ENCODE results near the gene BCL2L12. TPM values are rescaled to one million over a fixed set of nuclear protein-coding genes. Genes with fewer than 3 reads are reported as not detected.
"Not testable (repeated sequence)": the region's sequence is repeated elsewhere in the genome, so short reads cannot be mapped to it uniquely, and the experiment has no call there.

Gene BCL2L12
- total RNA-seq, 6 donors from 2014 or later: 4.2 to 21.3 (median 14.1) TPM

GRCh38 chr19:49713236-49713845, 47.6 kb downstream of the BCL2L12 start:
- no peak overlapping the region for H3K27ac ChIP-seq
- H3K27me3 ChIP-seq: no peaks in the 10 kb centered on the region
- DNase-seq (no peak), ATAC-seq (ENCODE audit: low FRiP score in 2 of 2) (no peak)
- TF ChIP-seq EP300 (IDR thresholded peaks at IDR 0.05): no peak
- no peak for TF ChIP-seq POLR2AphosphoS5 (IDR thresholded peaks at IDR 0.05)
- no peak for TF ChIP-seq POLR2A (IDR thresholded peaks at IDR 0.05)
- TF ChIP-seq CTCF (IDR thresholded peaks at IDR 0.05): no peak
- WGBS, 2 donors: 84% methylated on average over 7 of the region's 8 CpGs; no CpG with 5 or more reads in 1 of the 2 donors
- H3K4me1 ChIP-seq: peaks cover 0 to 3% (median under 1%) of the 10 kb centered on the region in 4 donors
- no peak overlapping the region for H3K4me3 ChIP-seq
- H3K36me3 ChIP-seq: no peaks in the 10 kb centered on the region
- H3K9me3 ChIP-seq: no peaks in the 10 kb centered on the region

GRCh38 chr19:49716154-49716553, 50.4 kb downstream of the BCL2L12 start:
- Histone ChIP-seq H3K27me3 (no peaks in the 10 kb centered on the region), H3K4me3 (no peak overlapping the region), H3K36me3 (no peaks in the 10 kb centered on the region), H3K9me3 (no peaks in the 10 kb centered on the region), H3K4me1 (peaks cover 0 to 3% (median 1%) of the 10 kb centered on the region in 4 donors), H3K27ac (no peak overlapping the region)
- WGBS, 2 donors: 59 to 62% methylated on average over 3 of the region's 3 CpGs
- no peak for DNase-seq
- TF ChIP-seq EP300 (IDR thresholded peaks at IDR 0.05) (no peak), POLR2AphosphoS5 (IDR thresholded peaks at IDR 0.05) (no peak), POLR2A (IDR thresholded peaks at IDR 0.05) (no peak), CTCF (IDR thresholded peaks at IDR 0.05) (no peak)
- ATAC-seq (ENCODE audit: low FRiP score in 2 of 2): no peak

GRCh38 chr19:49718511-49718910, 52.8 kb downstream of the BCL2L12 start:
- DNase-seq (no peak), ATAC-seq (ENCODE audit: low FRiP score in 2 of 2) (no peak)
- Histone ChIP-seq H3K4me3 (peak overlapping the region in 1 of 4 donors; percentile 44), H3K27me3 (no peaks in the 10 kb centered on the region), H3K9me3 (no peaks in the 10 kb centered on the region), H3K4me1 (peaks cover 0 to 3% (median 1%) of the 10 kb centered on the region in 4 donors), H3K36me3 (no peaks in the 10 kb centered on the region), H3K27ac (peak overlapping the region in 1 of 4 donors; percentile 82)
- TF ChIP-seq EP300 (IDR thresholded peaks at IDR 0.05): no peak
- TF ChIP-seq POLR2AphosphoS5 (IDR thresholded peaks at IDR 0.05): no peak
- no peak for TF ChIP-seq POLR2A (IDR thresholded peaks at IDR 0.05)
- TF ChIP-seq CTCF (IDR thresholded peaks at IDR 0.05): no peak
- 80 to 88% methylated on average over 8 of the region's 8 CpGs for WGBS, 2 donors

- 84 to 94% methylated on average over 6 of the region's 6 CpGs for WGBS, 2 donors
- H3K9me3 ChIP-seq: no peaks in the 10 kb centered on the region
- H3K27ac ChIP-seq: no peak overlapping the region
- no peaks in the 10 kb centered on the region for H3K27me3 ChIP-seq
- DNase-seq (no peak), ATAC-seq (ENCODE audit: low FRiP score in 2 of 2) (no peak)
- H3K4me3 ChIP-seq: no peak overlapping the region
- peaks cover 0 to 3% (median 1%) of the 10 kb centered on the region in 4 donors for H3K4me1 ChIP-seq
- H3K36me3 ChIP-seq: no peaks in the 10 kb centered on the region
- TF ChIP-seq CTCF (IDR thresholded peaks at IDR 0.05) (no peak), POLR2AphosphoS5 (IDR thresholded peaks at IDR 0.05) (no peak), EP300 (IDR thresholded peaks at IDR 0.05) (no peak), POLR2A (IDR thresholded peaks at IDR 0.05) (no peak)
Measured at GRCh38 chr19:49718991-49719390, 53.3 kb downstream of the BCL2L12 start.

GRCh38 chr19:49719420-49719819, 53.7 kb downstream of the BCL2L12 start:
- not testable (repeated sequence) for ATAC-seq (ENCODE audit: low FRiP score in 2 of 2); H3K36me3 ChIP-seq; H3K4me3 ChIP-seq; H3K27ac ChIP-seq; H3K9me3 ChIP-seq; H3K4me1 ChIP-seq; H3K27me3 ChIP-seq
- peak in 1 of 2 donors; percentile 83 for DNase-seq
- WGBS, 2 donors: 85 to 89% methylated on average over 22 of the region's 22 CpGs

Small RNA genes within 50 kb of the gene (small RNA-seq; reads per million reads assigned to genes)
- 0 to 0.14 (median 0) reads per million in 4 donors for gene MIR5088

Other genes with a start within 250 kb of the BCL2L12 start
- gene PTH2, start 242.5 kb upstream of the BCL2L12 start, total RNA-seq: not detected
- gene GFY, start 240.5 kb upstream of the BCL2L12 start, total RNA-seq: not detected
- gene SLC17A7, start 224.4 kb upstream of the BCL2L12 start, total RNA-seq: 1 to 10 TPM in 2 of 6 donors, under 1 TPM in 3, not detected in 1; 0.37 to 2.1 (median 0.78) TPM
- 100 to 1,000 TPM in 1 of 6 donors, 10 to 100 TPM in 5; 59.5 to 120 (median 72.8) TPM for gene PIH1D1, start 214.1 kb upstream of the BCL2L12 start, total RNA-seq
- 100 to 1,000 TPM in 1 of 6 donors, 10 to 100 TPM in 5; 26.3 to 111 (median 48.2) TPM for gene ALDH16A1, start 212.7 kb upstream of the BCL2L12 start, total RNA-seq
- 10 to 100 TPM in 3 of 6 donors, 1 to 10 TPM in 3; 4.3 to 19.9 (median 9.9) TPM for gene FLT3LG, start 191.7 kb upstream of the BCL2L12 start, total RNA-seq
- gene RPL13A, start 178.3 kb upstream of the BCL2L12 start, total RNA-seq: 1,000 to 10,000 TPM in 4 of 6 donors, 100 to 1,000 TPM in 2; 974 to 2,595 (median 1,696) TPM
- 1,000 to 10,000 TPM; 1,447 to 3,855 (median 1,708) TPM for gene RPS11, start 169.5 kb upstream of the BCL2L12 start, total RNA-seq
- 100 to 1,000 TPM; 175 to 466 (median 328) TPM for gene FCGRT, start 153.3 kb upstream of the BCL2L12 start, total RNA-seq
- 10 to 100 TPM in 5 of 6 donors, 1 to 10 TPM in 1; 5.9 to 82.8 (median 26.6) TPM for gene RCN3, start 137.9 kb upstream of the BCL2L12 start, total RNA-seq
- 10 to 100 TPM; 30.3 to 72.3 (median 57.9) TPM for gene NOSIP, start 85.4 kb upstream of the BCL2L12 start, total RNA-seq
- 10 to 100 TPM in 1 of 6 donors, 1 to 10 TPM in 5; 3.8 to 10.0 (median 7.1) TPM for gene PRRG2, start 84.6 kb upstream of the BCL2L12 start, total RNA-seq
- 10 to 100 TPM; 12.6 to 51.9 (median 33.7) TPM for gene PRR12, start 74.8 kb upstream of the BCL2L12 start, total RNA-seq
- 100 to 1,000 TPM in 3 of 6 donors, 10 to 100 TPM in 3; 81.7 to 160 (median 107) TPM for gene RRAS, start 25.8 kb upstream of the BCL2L12 start, total RNA-seq
- 10 to 100 TPM; 28.6 to 98.5 (median 71.0) TPM for gene SCAF1, start 23.7 kb upstream of the BCL2L12 start, total RNA-seq
- 100 to 1,000 TPM in 3 of 6 donors, 10 to 100 TPM in 3; 50.5 to 210 (median 99.1) TPM for gene IRF3, start 76 bp upstream of the BCL2L12 start, total RNA-seq
- gene PRMT1, start 11.3 kb downstream of the BCL2L12 start, total RNA-seq: 100 to 1,000 TPM in 2 of 6 donors, 10 to 100 TPM in 4; 65.6 to 155 (median 82.0) TPM
- gene ADM5, start 23.7 kb downstream of the BCL2L12 start, total RNA-seq: 1 to 10 TPM in 4 of 6 donors, under 1 TPM in 1, not detected in 1; 0.55 to 3.0 (median 1.5) TPM
- 10 to 100 TPM in 1 of 6 donors, 1 to 10 TPM in 2, under 1 TPM in 1, not detected in 2; 0.46 to 17.2 (median 4.6) TPM for gene CPT1C, start 25.2 kb downstream of the BCL2L12 start, total RNA-seq
- gene TSKS, start 97.4 kb downstream of the BCL2L12 start, total RNA-seq: under 1 TPM in 3 of 6 donors, not detected in 3; 0.15 to 0.91 (median 0.37) TPM
- 100 to 1,000 TPM in 1 of 6 donors, 10 to 100 TPM in 5; 46.0 to 113 (median 77.6) TPM for gene AP2A1, start 101.1 kb downstream of the BCL2L12 start, total RNA-seq
- 10 to 100 TPM; 17.3 to 43.0 (median 22.3) TPM for gene FUZ, start 147.4 kb downstream of the BCL2L12 start, total RNA-seq
- gene MED25, start 152.4 kb downstream of the BCL2L12 start, total RNA-seq: 100 to 1,000 TPM in 1 of 6 donors, 10 to 100 TPM in 5; 41.7 to 110 (median 61.2) TPM
- 100 to 1,000 TPM in 3 of 6 donors, 10 to 100 TPM in 3; 60.2 to 136 (median 106) TPM for gene PTOV1, start 185.2 kb downstream of the BCL2L12 start, total RNA-seq
- 100 to 1,000 TPM in 2 of 6 donors, 10 to 100 TPM in 4; 47.6 to 321 (median 88.6) TPM for gene PNKP, start 201.6 kb downstream of the BCL2L12 start, total RNA-seq
- 10 to 100 TPM; 11.8 to 35.5 (median 25.7) TPM for gene AKT1S1, start 211.4 kb downstream of the BCL2L12 start, total RNA-seq
- 100 to 1,000 TPM in 1 of 6 donors, 10 to 100 TPM in 5; 22.9 to 140 (median 61.2) TPM for gene TBC1D17, start 211.8 kb downstream of the BCL2L12 start, total RNA-seq
- gene IL4I1, start 231.0 kb downstream of the BCL2L12 start, total RNA-seq: 1 to 10 TPM in 5 of 6 donors, under 1 TPM in 1; 0.44 to 7.3 (median 2.1) TPM

Data from upper lobe of left lung (tissue), 6 donors.